Spleen (tissue), 13 donors: ENCODE measurements around the gene RNPEPL1. TPM values are rescaled to one million over a fixed set of nuclear protein-coding genes. Genes with fewer than 3 reads are reported as not detected.

ENCODE experiments used
- DNase-seq: peaks from one replicate; pipeline ENCODE4 v3.0.0-alpha.2; 2020
- H3K27ac ChIP-seq, 8 donors: fragments of 200-600 bp; sonication (generic) in 7 of 8; 1 replicate in 4 of 8; 2 replicates in 4 of 8; pipeline versions ENCODE4 v1.5.0 to v1.8.0; 2016 to 2021; ENCODE audit warnings: inconsistent platforms in 4 of 8, mild to moderate bottlenecking in 4 of 8, moderate library complexity in 1 of 8
- H3K27me3 ChIP-seq, 7 donors: fragments of 200-600 bp; sonication (generic) in 6 of 7; replicated peaks in 1 of 7; 1 replicate in 4 of 7; 2 replicates in 3 of 7; pipeline versions ENCODE4 v1.5.0 to v1.8.0; 2016 to 2021; ENCODE audit warnings: inconsistent platforms in 3 of 7, mild to moderate bottlenecking in 1 of 7
- H3K36me3 ChIP-seq, 6 donors: fragments of 200-600 bp; sonication (generic) in 5 of 6; 1 replicate in 4 of 6; 2 replicates in 2 of 6; pipeline versions ENCODE4 v1.5.0 to v1.8.0; 2016 to 2021; ENCODE audit warnings: inconsistent platforms in 2 of 6
- H3K4me1 ChIP-seq, 6 donors: fragments of 200-600 bp; sonication (generic) in 5 of 6; 1 replicate in 3 of 6; 2 replicates in 3 of 6; pipeline versions ENCODE4 v1.5.0 to v1.8.0; 2016 to 2021; ENCODE audit warnings: inconsistent platforms in 3 of 6
- H3K4me3 ChIP-seq, 8 donors: fragments of 200-600 bp; sonication (generic) in 7 of 8; 1 replicate in 4 of 8; 2 replicates in 4 of 8; pipeline versions ENCODE4 v1.5.0 to v1.8.0; 2016 to 2021; ENCODE audit warnings: inconsistent platforms in 4 of 8, mild to moderate bottlenecking in 4 of 8, moderate library complexity in 2 of 8
- H3K9me3 ChIP-seq, 8 donors: fragments of 200-600 bp; sonication (generic) in 7 of 8; 1 replicate in 4 of 8; 2 replicates in 4 of 8; pipeline versions ENCODE4 v1.5.0 to v1.8.0; 2016 to 2021; ENCODE audit warnings: inconsistent platforms in 4 of 8
- POLR2A ChIP-seq, 3 donors: fragments of 450-650 bp; IDR thresholded peaks; one replicate each; pipeline ENCODE4 v1.5.1; 2017; ENCODE audit warnings: antibody characterized with exemption in 3 of 3, mild to moderate bottlenecking in 1 of 3
- POLR2AphosphoS5 ChIP-seq, 3 donors: sonication (generic); formaldehyde crosslinking; IDR thresholded peaks; one replicate each; pipeline ENCODE4 v1.5.1; 2017; ENCODE audit warnings: antibody characterized with exemption in 3 of 3
- whole genome bisulfite sequencing, 5 donors: extraction: QIAGEN DNeasy Blood & Tissue Kit in 3 of 5; methylation state at CpG; one replicate each; pipeline versions ENCODE4 v1.1.5 to v1.1.7; 2013 to 2018; 5-methylcytosine and 5-hydroxymethylcytosine counted together
- intact Hi-C: fragments of 100-400 bp; cut with DNase I; formaldehyde crosslinking; loops from one replicate; pipeline ENCODE4 v1.15.0; 2023; ENCODE audit warnings: low total_unique reads
- long read RNA-seq, 2 donors: transcript quantifications; one replicate each; lab custom pipeline, GENCODE V29; 2026
- polyA plus RNA-seq, 3 donors: library from polyadenylated mRNA; stranded (reverse); fragments of 200-250 nt; gene quantifications; one replicate each; pipeline ENCODE4 v1.2.1, GENCODE V29; 2013
- total RNA-seq, 7 donors: library from RNA; depleted of rRNA in 3 of 7; stranded (reverse); fragments of >200 nt in 3 of 7; fragmentation: NEBNext Ultra II Directional in 4 of 7; extraction: Animal tissue kit (Norgen Biotek cat#: 25700) in 4 of 7; gene quantifications; one replicate each; pipeline versions ENCODE4 v1.1.0 to v1.2.1, GENCODE V29; 2016 to 2021
- TF ChIP-seq, protein P1 (sequence below), 11 experiments: fragments of 200-600 bp in 7 of 11; fragments of 450-650 bp in 4 of 11; sonication (generic) in 4 of 11; IDR thresholded peaks in 8 of 11; conservative IDR thresholded peaks in 3 of 11; 1 replicate in 7 of 11; 2 replicates in 4 of 11; pipeline versions ENCODE4 v1.4.0 to v1.8.0; 2016 to 2021; ENCODE audit warnings: antibody characterized with exemption in 11 of 11, inconsistent platforms in 4 of 11, mild to moderate bottlenecking in 1 of 11
- donor health status: healthy with polysubstance abuse.
- donor health status: DM: no; HTN: no; CAD: no; lungs with moderate emphysema.
- donor health status: DM: no; HTN: no; CAD: no.
- donor health status: Bipolar disorder and iron deficiency.
- donor health status: healthy.
- donor health status: DM: no; HTN: no; CAD: no.
- donor health status: DM: yes; HTN: yes; CAD: no.

RNPEPL1 gene, protein sequence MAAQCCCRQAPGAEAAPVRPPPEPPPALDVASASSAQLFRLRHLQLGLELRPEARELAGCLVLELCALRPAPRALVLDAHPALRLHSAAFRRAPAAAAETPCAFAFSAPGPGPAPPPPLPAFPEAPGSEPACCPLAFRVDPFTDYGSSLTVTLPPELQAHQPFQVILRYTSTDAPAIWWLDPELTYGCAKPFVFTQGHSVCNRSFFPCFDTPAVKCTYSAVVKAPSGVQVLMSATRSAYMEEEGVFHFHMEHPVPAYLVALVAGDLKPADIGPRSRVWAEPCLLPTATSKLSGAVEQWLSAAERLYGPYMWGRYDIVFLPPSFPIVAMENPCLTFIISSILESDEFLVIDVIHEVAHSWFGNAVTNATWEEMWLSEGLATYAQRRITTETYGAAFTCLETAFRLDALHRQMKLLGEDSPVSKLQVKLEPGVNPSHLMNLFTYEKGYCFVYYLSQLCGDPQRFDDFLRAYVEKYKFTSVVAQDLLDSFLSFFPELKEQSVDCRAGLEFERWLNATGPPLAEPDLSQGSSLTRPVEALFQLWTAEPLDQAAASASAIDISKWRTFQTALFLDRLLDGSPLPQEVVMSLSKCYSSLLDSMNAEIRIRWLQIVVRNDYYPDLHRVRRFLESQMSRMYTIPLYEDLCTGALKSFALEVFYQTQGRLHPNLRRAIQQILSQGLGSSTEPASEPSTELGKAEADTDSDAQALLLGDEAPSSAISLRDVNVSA
- total RNA-seq = 100 to 1,000 TPM in 2 of 7 donors, 10 to 100 TPM in 5; 57.2 to 116 (median 73.0) TPM
- 100 to 1,000 TPM in 2 of 3 donors, 10 to 100 TPM in 1; 79.8 to 165 (median 107) TPM for polyA plus RNA-seq
- long read RNA-seq, donor 1, full-length matches to known transcripts = 11 of 11 reads
- long read RNA-seq, donor 1, partial matches to known transcripts = 0 of 11 reads
- long read RNA-seq, donor 1, other reads (novel, unspliced or antisense) = 0 of 11 reads
- long read RNA-seq, donor 2, full-length matches to known transcripts = 17 of 17 reads
- long read RNA-seq, donor 2, partial matches to known transcripts = 0 of 17 reads
- long read RNA-seq, donor 2, other reads (novel, unspliced or antisense) = 0 of 17 reads

DNA sequence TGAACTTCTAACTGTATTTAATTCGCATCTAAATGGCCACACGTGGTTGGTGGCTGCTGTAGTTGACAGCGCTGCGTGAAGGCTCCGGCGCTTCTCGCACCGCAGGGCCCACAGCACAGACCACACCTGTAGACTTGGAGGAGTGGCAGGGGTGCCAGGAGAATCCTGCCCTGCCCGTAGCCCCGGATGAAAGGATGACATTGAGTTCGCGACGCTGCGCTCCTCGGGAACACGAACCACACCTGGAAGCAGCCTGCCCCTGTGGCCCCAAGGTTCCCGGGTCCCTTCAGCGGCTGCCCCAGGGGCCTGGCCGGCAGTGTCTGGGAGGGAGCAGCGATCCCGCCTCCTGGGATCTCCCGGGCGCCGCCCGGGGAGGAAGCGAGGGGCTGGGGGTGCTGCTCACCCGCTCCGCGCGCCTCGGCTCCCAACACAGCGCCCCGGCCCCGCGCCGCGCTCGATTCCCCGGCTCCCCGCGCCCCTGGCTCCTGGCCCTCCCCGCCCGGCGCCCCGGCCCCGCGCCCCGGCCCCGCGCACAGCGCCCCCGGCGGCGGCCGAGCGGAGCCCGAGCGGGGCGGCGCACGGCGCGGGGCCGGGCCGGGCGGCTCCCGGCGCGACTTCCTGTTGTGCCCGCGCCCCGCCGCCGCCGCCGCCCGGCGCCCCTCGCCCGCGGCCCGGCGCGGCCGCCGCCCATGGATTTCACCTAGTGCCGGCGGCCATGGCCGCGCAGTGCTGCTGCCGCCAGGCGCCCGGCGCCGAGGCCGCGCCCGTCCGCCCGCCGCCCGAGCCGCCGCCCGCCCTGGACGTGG, at the start of gene RNPEPL1:
Gene RNPEPL1 (plus strand): TSS at position 613 of the 806 bp plus-strand sequence. CDS start 103 bp downstream, at position 716.
- H3K9me3 ChIP-seq = no peaks in the 10 kb centered on the region
- H3K4me3 ChIP-seq = peak within 1 kb of the TSS; percentile 69 to 91 (median 72)
- 0 to 1% (median 1%) methylated on average over 19 to 106 of the region's 106 CpGs for WGBS, 5 donors
- peaks cover 56 to 91% (median 77%) of the 10 kb centered on the region in 6 donors for H3K4me1 ChIP-seq
- DNase-seq = peak; percentile 93
- intact Hi-C loops = no loop called here
- H3K27ac ChIP-seq = peak within 1 kb of the TSS; percentile 93 to 100 (median 96)
- peaks cover 0 to 40% (median 8%) of the 10 kb centered on the region in 6 donors for H3K36me3 ChIP-seq
- no peaks in the 10 kb centered on the region for H3K27me3 ChIP-seq
- TF ChIP-seq, protein P1, sequence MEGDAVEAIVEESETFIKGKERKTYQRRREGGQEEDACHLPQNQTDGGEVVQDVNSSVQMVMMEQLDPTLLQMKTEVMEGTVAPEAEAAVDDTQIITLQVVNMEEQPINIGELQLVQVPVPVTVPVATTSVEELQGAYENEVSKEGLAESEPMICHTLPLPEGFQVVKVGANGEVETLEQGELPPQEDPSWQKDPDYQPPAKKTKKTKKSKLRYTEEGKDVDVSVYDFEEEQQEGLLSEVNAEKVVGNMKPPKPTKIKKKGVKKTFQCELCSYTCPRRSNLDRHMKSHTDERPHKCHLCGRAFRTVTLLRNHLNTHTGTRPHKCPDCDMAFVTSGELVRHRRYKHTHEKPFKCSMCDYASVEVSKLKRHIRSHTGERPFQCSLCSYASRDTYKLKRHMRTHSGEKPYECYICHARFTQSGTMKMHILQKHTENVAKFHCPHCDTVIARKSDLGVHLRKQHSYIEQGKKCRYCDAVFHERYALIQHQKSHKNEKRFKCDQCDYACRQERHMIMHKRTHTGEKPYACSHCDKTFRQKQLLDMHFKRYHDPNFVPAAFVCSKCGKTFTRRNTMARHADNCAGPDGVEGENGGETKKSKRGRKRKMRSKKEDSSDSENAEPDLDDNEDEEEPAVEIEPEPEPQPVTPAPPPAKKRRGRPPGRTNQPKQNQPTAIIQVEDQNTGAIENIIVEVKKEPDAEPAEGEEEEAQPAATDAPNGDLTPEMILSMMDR (IDR thresholded peaks at IDR 0.05 in 8 of 11, conservative IDR thresholded peaks at IDR 0.05 in 3 of 11) = peak in 3 of 11 experiments; percentile 9 to 31 (median 29)
- no peak for TF ChIP-seq POLR2A (IDR thresholded peaks at IDR 0.05)
- peak in 2 of 3 donors; percentile 55 to 61 for TF ChIP-seq POLR2AphosphoS5 (IDR thresholded peaks at IDR 0.05)

DNA sequence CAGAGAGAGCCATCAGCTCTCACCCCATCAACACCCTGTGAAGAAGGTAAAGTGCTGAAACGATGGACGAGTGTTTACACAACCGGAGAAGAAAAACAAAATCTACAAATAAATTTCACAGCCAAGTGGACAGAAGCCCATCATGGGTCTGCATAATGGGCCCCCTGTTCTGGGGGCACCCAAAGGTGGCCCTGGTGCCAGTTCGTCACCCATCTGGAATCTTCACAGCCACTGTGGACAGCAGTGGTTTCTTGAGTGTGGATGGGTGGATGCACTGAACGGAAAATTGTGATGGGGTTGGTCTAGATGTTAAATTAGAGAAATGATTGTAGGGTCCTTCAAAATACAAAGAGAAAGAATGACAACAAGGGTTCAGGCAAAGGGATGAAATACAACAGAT, 49.3 kb upstream of the RNPEPL1 start:
- no peak for TF ChIP-seq POLR2A (IDR thresholded peaks at IDR 0.05)
- TF ChIP-seq, protein P1 (IDR thresholded peaks at IDR 0.05 in 8 of 11, conservative IDR thresholded peaks at IDR 0.05 in 3 of 11) = no peak
- no peak for DNase-seq
- Histone ChIP-seq H3K36me3 (peaks cover 0 to 33% (median 15%) of the 10 kb centered on the region in 6 donors), H3K9me3 (peaks cover 0 to 22% (median 7%) of the 10 kb centered on the region in 8 donors), H3K4me1 (peaks cover 3 to 20% (median 9%) of the 10 kb centered on the region in 6 donors), H3K4me3 (no peak overlapping the region), H3K27me3 (peaks cover 0 to 16% (median 0%) of the 10 kb centered on the region in 7 donors), H3K27ac (no peak overlapping the region)
- intact Hi-C loops = loop anchor here (10.0 kb wide), 1 partner anchor 316 kb away; no protein-coding TSS in a partner anchor
- 91 to 94% (median 93%) methylated on average over 5 of the region's 5 CpGs for WGBS, 5 donors

DNA sequence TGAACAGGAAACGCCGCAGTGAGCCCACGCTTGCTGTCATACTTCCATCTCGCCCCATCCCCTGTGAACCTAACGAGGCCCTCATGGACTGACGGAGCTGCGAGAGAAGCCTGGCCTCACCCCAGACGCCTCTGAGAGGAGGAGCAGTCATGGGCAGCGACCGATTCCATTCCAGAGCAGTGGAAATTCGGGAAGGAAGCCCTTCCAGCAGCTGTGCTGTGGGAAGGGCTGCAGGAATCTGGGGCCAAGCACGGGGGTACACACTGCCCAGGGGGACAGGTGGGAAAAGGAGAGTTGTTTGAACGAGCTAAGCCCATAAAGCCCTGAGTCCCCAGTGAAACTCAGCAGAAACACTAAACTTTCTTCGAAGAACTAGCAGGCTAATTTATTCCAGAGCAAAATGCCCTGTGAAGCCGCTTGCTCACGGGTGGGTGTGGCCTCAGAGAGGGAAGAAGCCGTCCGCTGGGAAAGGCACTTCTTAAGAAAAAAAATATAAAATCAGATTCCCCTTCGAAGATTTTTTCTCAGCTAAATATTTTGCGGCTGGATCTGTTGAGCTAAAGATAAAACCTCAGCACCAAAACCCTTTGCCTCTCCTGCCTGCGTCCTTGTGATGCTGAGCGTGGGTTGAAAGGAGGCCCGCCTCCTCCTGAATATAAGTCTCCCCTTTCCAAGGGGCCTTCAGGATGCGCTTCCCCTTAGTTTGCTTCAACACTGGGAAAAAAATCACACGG, 48.7 kb upstream of the RNPEPL1 start:
- peaks cover 0 to 16% (median 0%) of the 10 kb centered on the region in 7 donors for H3K27me3 ChIP-seq
- no peak for TF ChIP-seq POLR2AphosphoS5 (IDR thresholded peaks at IDR 0.05)
- TF ChIP-seq, protein P1 (IDR thresholded peaks at IDR 0.05 in 8 of 11, conservative IDR thresholded peaks at IDR 0.05 in 3 of 11) = no peak
- no peak for TF ChIP-seq POLR2A (IDR thresholded peaks at IDR 0.05)
- peaks cover 0 to 16% (median 4%) of the 10 kb centered on the region in 6 donors for H3K4me1 ChIP-seq
- H3K4me3 ChIP-seq = peak overlapping the region in 1 of 8 donors; percentile 13
- 55 to 74% (median 64%) methylated on average over 25 of the region's 25 CpGs for WGBS, 5 donors
- H3K9me3 ChIP-seq = peaks cover 0 to 28% (median 11%) of the 10 kb centered on the region in 8 donors
- H3K27ac ChIP-seq = no peak overlapping the region
- intact Hi-C loops = loop anchor here (10.0 kb wide), 1 partner anchor 315 kb away; no protein-coding TSS in a partner anchor
- DNase-seq = peak; percentile 47
- H3K36me3 ChIP-seq = peaks cover 0 to 39% (median 20%) of the 10 kb centered on the region in 6 donors
